Stimulated activated memory B cell treated with anti-CD40 and anti-IgM and Interleukin-4, amounts not matched to agents 10 μg/mL and 1 μg/mL and 100 μg/mL, for 72 hours (primary cell): ENCODE measurements around the gene IRF2.
A peak's percentile ranks its signal among the peaks of the same experiment; 100 is the strongest.

ENCODE experiments used
- ATAC-seq: fragments of 150-1000 bp; cut with Tn5 transposase; 2 replicates; pipeline ENCODE4 v1.10.0; 2021
- H3K27ac Mint-ChIP-seq: one replicate; pipeline ENCODE4 v1.8.0; 2022; ENCODE audit warnings: mild to moderate bottlenecking, mixed read lengths
- H3K27me3 Mint-ChIP-seq: one replicate; pipeline ENCODE4 v1.8.0; 2022; ENCODE audit warnings: mixed read lengths
- H3K36me3 Mint-ChIP-seq: one replicate; pipeline ENCODE4 v1.8.0; 2022; ENCODE audit warnings: mixed read lengths
- H3K4me1 Mint-ChIP-seq: one replicate; pipeline ENCODE4 v1.8.0; 2022; ENCODE audit warnings: mixed read lengths
- H3K4me3 Mint-ChIP-seq: one replicate; pipeline ENCODE4 v1.8.0; 2022; ENCODE audit warnings: mild to moderate bottlenecking, moderate library complexity, mixed read lengths
- H3K9me3 Mint-ChIP-seq: one replicate; pipeline ENCODE4 v1.8.0; 2022; ENCODE audit warnings: mixed read lengths

Gene IRF2

GRCh38 chr4:184485279-184485678 lies 10.9 kb upstream of the IRF2 start:
- H3K4me3 Mint-ChIP-seq = no peak overlapping the region
- H3K27ac Mint-ChIP-seq = peak overlapping the region; percentile 67
- no peaks in the 10 kb centered on the region for H3K27me3 Mint-ChIP-seq
- H3K36me3 Mint-ChIP-seq = no peaks in the 10 kb centered on the region
- no peaks in the 10 kb centered on the region for H3K9me3 Mint-ChIP-seq
- no peak for ATAC-seq
- peaks cover 35% of the 10 kb centered on the region for H3K4me1 Mint-ChIP-seq

GRCh38 chr4:184481544-184481943 lies 7.2 kb upstream of the IRF2 start:
- H3K9me3 Mint-ChIP-seq = no peaks in the 10 kb centered on the region
- no peak for ATAC-seq
- H3K4me3 Mint-ChIP-seq = no peak overlapping the region
- no peaks in the 10 kb centered on the region for H3K27me3 Mint-ChIP-seq
- H3K4me1 Mint-ChIP-seq = peaks cover 58% of the 10 kb centered on the region
- H3K27ac Mint-ChIP-seq = peak overlapping the region; percentile 65
- peaks cover 16% of the 10 kb centered on the region for H3K36me3 Mint-ChIP-seq

- peaks cover 72% of the 10 kb centered on the region for H3K4me1 Mint-ChIP-seq
- ATAC-seq = no peak
- no peak overlapping the region for H3K27ac Mint-ChIP-seq
- no peak overlapping the region for H3K4me3 Mint-ChIP-seq
- H3K27me3 Mint-ChIP-seq = no peaks in the 10 kb centered on the region
- H3K36me3 Mint-ChIP-seq = peaks cover 28% of the 10 kb centered on the region
- H3K9me3 Mint-ChIP-seq = no peaks in the 10 kb centered on the region
Observed at GRCh38 chr4:184479516-184479950, 5.2 kb upstream of the IRF2 start.

GRCh38 chr4:184477201-184477999 lies 3.0 kb upstream of the IRF2 start:
- no peak for ATAC-seq
- H3K27me3 Mint-ChIP-seq = no peaks in the 10 kb centered on the region
- peaks cover 58% of the 10 kb centered on the region for H3K4me1 Mint-ChIP-seq
- H3K36me3 Mint-ChIP-seq = peaks cover 36% of the 10 kb centered on the region
- peak overlapping the region; percentile 99 for H3K27ac Mint-ChIP-seq
- H3K9me3 Mint-ChIP-seq = no peaks in the 10 kb centered on the region
- peak overlapping the region; percentile 98 for H3K4me3 Mint-ChIP-seq

GRCh38 chr4:184476695-184477094 lies 2.3 kb upstream of the IRF2 start:
- H3K4me1 Mint-ChIP-seq = peaks cover 61% of the 10 kb centered on the region

GRCh38 chr4:184475498-184475897 lies 1.1 kb upstream of the IRF2 start:
- no peaks in the 10 kb centered on the region for H3K27me3 Mint-ChIP-seq
- H3K36me3 Mint-ChIP-seq = peaks cover 36% of the 10 kb centered on the region
- peak overlapping the region; percentile 98 for H3K4me3 Mint-ChIP-seq
- H3K4me1 Mint-ChIP-seq = peaks cover 58% of the 10 kb centered on the region
- H3K9me3 Mint-ChIP-seq = no peaks in the 10 kb centered on the region
- H3K27ac Mint-ChIP-seq = peak overlapping the region; percentile 99
- ATAC-seq = no peak

More at GRCh38 chr4:184476695-184477094, 2.3 kb upstream of the IRF2 start:
- peak overlapping the region; percentile 99 for H3K27ac Mint-ChIP-seq
- no peaks in the 10 kb centered on the region for H3K27me3 Mint-ChIP-seq
- peak overlapping the region; percentile 98 for H3K4me3 Mint-ChIP-seq
- ATAC-seq = no peak
- H3K9me3 Mint-ChIP-seq = no peaks in the 10 kb centered on the region
- H3K36me3 Mint-ChIP-seq = peaks cover 36% of the 10 kb centered on the region

GRCh38 chr4:184475096-184475461 lies 729 bp upstream of the IRF2 start:
- H3K27me3 Mint-ChIP-seq = no peaks in the 10 kb centered on the region
- H3K27ac Mint-ChIP-seq = peak overlapping the region; percentile 99
- peaks cover 37% of the 10 kb centered on the region for H3K36me3 Mint-ChIP-seq
- peak overlapping the region; percentile 98 for H3K4me3 Mint-ChIP-seq
- ATAC-seq = peak; percentile 40
- no peaks in the 10 kb centered on the region for H3K9me3 Mint-ChIP-seq
- peaks cover 61% of the 10 kb centered on the region for H3K4me1 Mint-ChIP-seq

GRCh38 chr4:184473499-184474262 lies 669 bp downstream of the IRF2 start:
- peak; percentile 17 for ATAC-seq
- Mint-ChIP-seq H3K4me1 (peaks cover 66% of the 10 kb centered on the region), H3K9me3 (no peaks in the 10 kb centered on the region), H3K4me3 (peak overlapping the region; percentile 98), H3K36me3 (peaks cover 42% of the 10 kb centered on the region), H3K27me3 (no peaks in the 10 kb centered on the region), H3K27ac (peak overlapping the region; percentile 99)

- H3K4me3 Mint-ChIP-seq = peak overlapping the region; percentile 90
- peak; percentile 69 for ATAC-seq
- no peaks in the 10 kb centered on the region for H3K27me3 Mint-ChIP-seq
- no peaks in the 10 kb centered on the region for H3K9me3 Mint-ChIP-seq
- H3K4me1 Mint-ChIP-seq = peaks cover 69% of the 10 kb centered on the region
- peak overlapping the region; percentile 99 for H3K27ac Mint-ChIP-seq
- H3K36me3 Mint-ChIP-seq = peaks cover 46% of the 10 kb centered on the region
Observed at GRCh38 chr4:184472614-184473498, 1.5 kb downstream of the IRF2 start.

- no peaks in the 10 kb centered on the region for H3K27me3 Mint-ChIP-seq
- no peak for ATAC-seq
- peak overlapping the region; percentile 90 for H3K4me3 Mint-ChIP-seq
- no peaks in the 10 kb centered on the region for H3K9me3 Mint-ChIP-seq
- peaks cover 69% of the 10 kb centered on the region for H3K4me1 Mint-ChIP-seq
- H3K27ac Mint-ChIP-seq = peak overlapping the region; percentile 99
- H3K36me3 Mint-ChIP-seq = peaks cover 45% of the 10 kb centered on the region
Observed at GRCh38 chr4:184471881-184472613, 2.3 kb downstream of the IRF2 start.

- H3K4me1 Mint-ChIP-seq = peaks cover 60% of the 10 kb centered on the region
- H3K27ac Mint-ChIP-seq = peak overlapping the region; percentile 99
- peaks cover 44% of the 10 kb centered on the region for H3K36me3 Mint-ChIP-seq
- H3K4me3 Mint-ChIP-seq = peak overlapping the region; percentile 60
- H3K9me3 Mint-ChIP-seq = no peaks in the 10 kb centered on the region
- no peaks in the 10 kb centered on the region for H3K27me3 Mint-ChIP-seq
- ATAC-seq = no peak
Observed at GRCh38 chr4:184470785-184471110, 3.6 kb downstream of the IRF2 start.

- no peak for ATAC-seq
- peak overlapping the region; percentile 54 for H3K27ac Mint-ChIP-seq
- no peaks in the 10 kb centered on the region for H3K27me3 Mint-ChIP-seq
- H3K36me3 Mint-ChIP-seq = peaks cover 48% of the 10 kb centered on the region
- peaks cover 4% of the 10 kb centered on the region for H3K9me3 Mint-ChIP-seq
- peaks cover 72% of the 10 kb centered on the region for H3K4me1 Mint-ChIP-seq
- no peak overlapping the region for H3K4me3 Mint-ChIP-seq
Observed at GRCh38 chr4:184466634-184467033, 7.7 kb downstream of the IRF2 start.

GRCh38 chr4:184464759-184465454 lies 9.4 kb downstream of the IRF2 start:
- peak overlapping the region; percentile 1 for H3K27ac Mint-ChIP-seq

GRCh38 chr4:184463856-184464255 lies 10.5 kb downstream of the IRF2 start:
- H3K27ac Mint-ChIP-seq = peak overlapping the region; percentile 1
- no peak overlapping the region for H3K4me3 Mint-ChIP-seq
- peaks cover 76% of the 10 kb centered on the region for H3K4me1 Mint-ChIP-seq
- peaks cover 43% of the 10 kb centered on the region for H3K36me3 Mint-ChIP-seq
- H3K9me3 Mint-ChIP-seq = peaks cover 4% of the 10 kb centered on the region
- ATAC-seq = no peak
- H3K27me3 Mint-ChIP-seq = no peaks in the 10 kb centered on the region

More at GRCh38 chr4:184464759-184465454, 9.4 kb downstream of the IRF2 start:
- Mint-ChIP-seq H3K36me3 (peaks cover 46% of the 10 kb centered on the region), H3K4me1 (peaks cover 75% of the 10 kb centered on the region), H3K4me3 (no peak overlapping the region), H3K9me3 (peaks cover 4% of the 10 kb centered on the region), H3K27me3 (no peaks in the 10 kb centered on the region)
- ATAC-seq = no peak
